Hematopoietic multipotent progenitor cell treated with erythropoietin and hydrocortisone succinate and interleukin-3 and kit ligand, for 4 days (in vitro differentiated cells): ENCODE results near the gene OR2A42.
"Not testable (repeated sequence)": the region's sequence is repeated elsewhere in the genome, so short reads cannot be mapped to it uniquely, and the experiment has no call there.

Experiments
- DNase-seq: peaks from one replicate; pipeline ENCODE4 v3.0.0-alpha.2; 2015

The OR2A42 gene

DNA sequence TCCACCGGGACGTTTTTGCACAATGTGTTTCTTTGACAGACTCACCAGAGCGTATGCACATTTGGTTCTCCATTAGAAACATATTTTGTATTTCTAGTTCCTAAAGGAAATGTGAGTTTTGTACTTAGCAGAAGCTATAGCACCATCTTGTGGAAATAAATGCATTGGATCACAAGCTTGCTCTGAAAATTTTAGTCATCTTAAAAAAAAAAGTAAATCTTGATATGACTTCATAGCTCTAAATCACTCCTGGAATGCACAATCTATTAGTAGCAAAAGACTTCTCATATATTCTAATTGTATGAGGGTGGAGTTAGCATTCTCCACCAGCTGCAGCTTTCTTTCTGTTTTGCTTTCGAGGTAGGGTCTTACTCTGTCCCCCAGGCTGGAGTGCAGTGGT is 20.3 kb downstream of the OR2A42 start:
- not testable (repeated sequence) for DNase-seq

- not testable (repeated sequence) for DNase-seq
Observed at GRCh38 chr7:144218581-144218980, 20.8 kb downstream of the OR2A42 start.

- not testable (repeated sequence) for DNase-seq
Observed at GRCh38 chr7:144217200-144217599, 22.2 kb downstream of the OR2A42 start.

DNA sequence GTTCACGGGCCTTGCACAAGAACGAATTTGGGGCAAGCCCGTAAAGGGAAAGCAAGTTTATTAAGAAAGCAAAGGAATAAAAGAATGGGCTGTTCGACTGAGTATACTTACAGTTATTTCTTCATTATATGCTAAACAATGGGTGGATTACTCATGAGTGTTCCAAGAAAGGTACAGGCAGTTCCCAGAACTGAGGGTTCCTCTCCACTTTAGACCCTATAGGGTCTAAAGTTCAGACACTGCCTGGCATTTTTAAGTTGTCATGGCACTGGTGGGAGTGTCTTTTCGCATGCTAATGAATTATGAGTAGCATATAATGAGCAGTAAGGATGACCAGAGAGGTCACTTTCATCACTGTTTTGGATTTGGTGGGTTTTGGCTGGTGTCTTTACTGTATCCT is 34.1 kb downstream of the OR2A42 start:
- DNase-seq = not testable (repeated sequence)

DNA sequence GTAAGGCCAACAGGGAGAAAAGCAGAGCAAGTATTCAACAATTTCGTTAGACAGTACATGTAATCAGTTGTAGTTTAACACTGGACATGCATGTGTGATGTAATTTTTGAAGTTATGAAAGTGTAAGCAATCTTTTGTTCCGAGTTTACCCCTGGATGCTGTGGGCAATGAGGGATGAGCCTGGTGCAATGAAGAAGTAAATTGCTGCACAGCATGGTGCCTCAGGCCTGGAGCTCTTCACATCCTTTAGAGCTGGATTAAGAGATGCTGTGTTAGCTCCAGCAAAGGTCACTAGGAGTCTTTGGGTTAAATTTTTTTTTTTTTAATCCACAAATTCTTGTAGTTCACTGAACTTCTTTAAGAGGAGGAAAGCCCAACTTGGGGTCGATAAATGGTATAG is 36.3 kb downstream of the OR2A42 start:
- not testable (repeated sequence) for DNase-seq

DNA sequence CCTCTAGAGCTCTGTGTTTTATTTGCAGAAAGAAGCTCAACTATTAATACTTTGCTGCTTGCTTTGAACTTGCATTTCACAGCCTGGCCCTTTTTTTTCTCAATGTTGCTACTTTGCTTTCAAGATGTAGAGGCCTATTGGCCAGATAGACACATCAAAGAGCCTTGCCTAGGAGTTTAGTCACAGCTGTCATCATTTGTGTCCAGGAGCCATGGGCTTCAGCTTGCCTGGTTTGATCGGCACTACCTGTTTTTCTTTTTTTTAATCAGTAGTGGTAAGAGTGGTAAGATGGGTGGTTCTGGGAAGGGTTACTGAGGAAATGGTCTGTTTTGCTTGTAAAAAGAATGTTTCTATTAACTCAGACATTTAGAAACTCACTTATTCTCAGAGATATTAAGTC is 37.4 kb downstream of the OR2A42 start:
- DNase-seq = not testable (repeated sequence)

DNA sequence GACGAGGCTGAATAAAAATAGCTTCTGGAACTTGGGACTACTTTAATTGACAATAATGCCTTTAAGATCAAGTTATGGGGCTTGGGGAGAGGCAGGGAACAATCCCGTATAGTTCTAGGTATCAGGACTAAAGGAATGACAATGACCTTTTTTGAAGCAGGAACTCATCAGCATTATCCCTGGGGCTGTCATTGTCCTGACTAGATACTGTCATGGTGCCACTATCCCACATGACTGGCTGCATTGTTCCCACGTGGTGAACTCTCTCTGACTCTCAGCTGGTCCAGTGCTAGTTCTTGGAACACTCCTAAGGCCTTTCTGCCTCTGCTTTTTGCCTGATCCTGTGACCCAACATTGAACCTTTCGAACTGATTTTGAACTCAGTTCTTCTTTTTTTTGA is 40.5 kb downstream of the OR2A42 start:
- DNase-seq = not testable (repeated sequence)

DNA sequence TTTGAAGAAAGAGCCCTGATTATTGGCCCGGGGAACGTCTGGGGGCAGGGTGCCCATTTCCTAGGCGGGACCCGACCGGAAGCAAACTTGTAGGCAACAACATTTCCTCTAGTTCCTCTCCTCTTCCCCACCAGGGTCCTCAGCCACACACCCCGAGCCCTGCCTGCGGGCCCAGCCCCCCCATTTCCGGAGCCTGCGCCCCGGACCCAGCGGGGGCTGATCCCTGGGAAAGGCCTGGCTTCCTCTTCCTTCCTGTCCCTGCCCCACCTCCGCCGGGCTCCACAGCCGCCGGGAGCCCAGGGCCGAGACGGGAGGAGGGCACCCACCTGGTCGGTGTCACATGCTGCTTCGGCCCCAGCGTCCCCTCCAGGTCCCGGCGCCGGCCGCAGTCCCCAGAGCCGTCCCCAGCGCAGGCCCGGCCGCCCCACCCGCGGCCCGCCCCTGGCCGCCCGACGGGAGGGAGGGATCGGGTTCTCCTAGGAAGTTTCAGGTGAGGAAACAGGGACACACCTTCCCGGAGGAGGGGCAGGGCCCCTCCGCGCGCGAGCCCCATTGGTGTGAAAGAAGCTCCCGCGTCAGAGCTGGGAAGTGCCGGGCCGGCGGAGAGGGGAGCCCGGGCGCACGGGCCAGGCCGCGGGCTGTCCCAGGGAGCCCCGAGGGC is 44.1 kb downstream of the OR2A42 start, which contains the start of gene ARHGEF35:
ARHGEF35 (minus strand) TSS at position 622 of the 661 bp plus-strand sequence. CDS start 7,450 bp downstream, outside the sequence.
- not testable (repeated sequence) for DNase-seq

- DNase-seq = not testable (repeated sequence)
Observed at GRCh38 chr7:144194453-144194852, 45.0 kb downstream of the OR2A42 start.

- not testable (repeated sequence) for DNase-seq
Observed at GRCh38 chr7:144193782-144194181, 45.6 kb downstream of the OR2A42 start.

- DNase-seq = not testable (repeated sequence)
Observed at GRCh38 chr7:144188578-144189171, 50.7 kb downstream of the OR2A42 start.

DNA sequence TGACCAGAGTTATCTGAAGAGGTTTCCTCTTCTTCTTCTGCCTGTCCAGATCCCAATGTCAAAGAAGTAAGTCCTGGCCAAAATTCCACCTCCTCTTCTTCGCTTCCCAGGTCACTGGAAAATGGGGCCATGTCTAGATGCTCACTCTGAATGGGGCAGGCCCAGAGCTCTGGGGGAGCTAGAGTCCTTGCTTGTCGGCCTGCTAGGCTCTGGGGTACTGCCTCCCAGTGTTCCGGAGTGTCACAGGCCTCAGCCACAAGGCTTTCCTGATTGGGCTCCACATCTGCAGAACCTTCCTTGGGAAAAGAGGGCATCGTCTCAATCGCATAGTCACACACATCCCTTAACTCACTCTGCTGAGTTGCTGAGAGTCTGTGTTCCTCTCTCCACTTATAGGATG is 51.6 kb downstream of the OR2A42 start:
- DNase-seq = not testable (repeated sequence)

DNA sequence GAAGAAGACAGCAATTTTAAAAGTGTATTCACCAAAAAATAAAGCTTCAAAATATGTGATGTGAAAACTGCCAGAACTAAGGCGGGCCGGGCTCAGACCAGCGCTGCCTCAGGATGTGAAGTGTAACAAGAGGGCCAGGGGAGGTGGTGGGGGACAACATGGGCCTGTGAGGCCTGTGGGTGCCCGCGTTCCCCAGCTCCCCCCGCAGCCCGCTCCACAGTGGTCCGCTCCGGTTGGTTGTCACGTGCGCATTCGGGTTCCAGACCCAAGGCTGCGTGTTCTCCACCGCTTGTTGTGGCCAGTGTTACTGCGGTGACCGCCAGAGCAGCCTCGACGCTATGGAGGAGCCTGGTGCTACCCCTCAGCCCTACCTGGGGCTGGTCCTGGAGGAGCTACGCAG is 56.2 kb downstream of the OR2A42 start, which contains the start of gene CTAGE4:
CTAGE4 (plus strand) TSS at position 301 of the 400 bp plus-strand sequence; CDS start at position 339, 38 bp downstream.
- not testable (repeated sequence) for DNase-seq

DNA sequence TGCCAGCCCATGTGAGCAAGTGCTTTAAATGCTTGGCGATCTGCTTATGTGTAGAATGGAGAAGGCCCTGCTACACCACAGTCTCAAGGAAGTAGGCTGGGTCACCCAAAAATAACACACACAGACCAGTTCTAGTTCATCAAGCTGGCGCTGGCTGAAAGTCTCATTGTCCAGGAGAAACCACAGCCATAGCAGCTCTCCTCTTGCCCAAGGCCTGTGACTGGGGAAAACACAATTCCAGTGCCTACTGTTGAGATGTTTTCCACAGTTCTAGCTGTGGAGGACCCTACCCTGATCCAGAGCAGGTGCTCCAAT is 60.3 kb downstream of the OR2A42 start:
- DNase-seq = not testable (repeated sequence)

DNA sequence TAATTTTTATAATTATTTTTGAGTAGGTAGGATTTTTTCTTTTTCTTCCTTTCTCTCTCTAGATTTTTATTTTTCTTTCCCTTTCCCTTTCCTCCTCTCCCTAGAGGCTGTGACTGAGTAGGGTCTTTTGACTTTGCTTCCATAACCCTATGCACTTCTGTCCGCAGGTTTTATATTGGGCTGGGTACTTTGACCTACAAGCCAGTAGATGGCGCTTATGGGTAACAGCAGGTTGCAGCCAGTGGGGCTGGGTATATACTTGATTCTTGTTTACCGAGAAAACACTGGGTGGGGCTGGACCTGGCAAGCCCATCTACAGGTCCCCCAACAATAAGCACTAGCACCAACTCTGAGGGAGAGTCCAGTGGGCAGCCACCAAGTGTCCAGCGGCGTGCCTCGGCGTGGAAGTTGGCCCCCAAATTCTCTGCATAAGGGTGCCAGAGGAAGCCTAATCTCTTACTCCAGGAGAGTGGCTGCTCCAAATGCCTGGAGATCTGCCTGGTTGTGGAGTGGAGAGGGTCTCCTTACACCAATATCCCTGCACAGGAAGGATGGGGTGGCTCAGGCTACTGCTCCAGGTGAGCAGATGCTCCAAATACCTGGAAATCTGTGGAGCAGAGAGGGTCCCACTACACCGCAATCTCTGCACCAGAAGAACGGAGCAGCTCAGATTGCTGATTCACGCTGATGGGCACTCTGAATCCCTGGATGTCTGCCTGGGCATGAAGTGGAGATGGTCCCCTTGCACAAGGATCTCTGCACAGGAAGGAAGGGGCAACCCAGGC is 60.8 kb downstream of the OR2A42 start:
- DNase-seq = peak; percentile 56
